Measurements from ENCODE around the gene GPR42. TPM values are rescaled to one million over a fixed set of nuclear protein-coding genes. Genes with fewer than 3 reads are reported as not detected.
"Not testable (repeated sequence)": the region's sequence is repeated elsewhere in the genome, so short reads cannot be mapped to it uniquely, and the experiment has no call there.

The GPR42 gene
- total RNA-seq, 2 donors from 2014 or later: 1.1 to 1.9 TPM

GRCh38 chr19:35350591-35350990 is 20.3 kb upstream of the GPR42 start:
- Mint-ChIP-seq H3K36me3 (ENCODE audit: insufficient read depth in 2 of 2) (no peaks in the 10 kb centered on the region), H3K27me3 (ENCODE audit: low read depth) (no peaks in the 10 kb centered on the region), H3K4me1 (ENCODE audit: low read depth) (peaks cover 63% of the 10 kb centered on the region), H3K9me3 (no peaks in the 10 kb centered on the region), H3K27ac (no peak overlapping the region), H3K4me3 (no peak overlapping the region)
- DNase-seq: no peak
- no peak for ATAC-seq (replicated peaks in 1 of 2)

GRCh38 chr19:35351411-35352176 is 19.3 kb upstream of the GPR42 start:
- DNase-seq (no peak), ATAC-seq (replicated peaks in 1 of 2) (no peak)
- Mint-ChIP-seq H3K4me3 (no peak overlapping the region), H3K9me3 (no peaks in the 10 kb centered on the region), H3K27ac (no peak overlapping the region), H3K4me1 (ENCODE audit: low read depth) (peaks cover 53% of the 10 kb centered on the region), H3K36me3 (ENCODE audit: insufficient read depth in 2 of 2) (no peaks in the 10 kb centered on the region), H3K27me3 (ENCODE audit: low read depth) (no peaks in the 10 kb centered on the region)

- Mint-ChIP-seq H3K9me3 (no peaks in the 10 kb centered on the region), H3K36me3 (ENCODE audit: insufficient read depth in 2 of 2) (no peaks in the 10 kb centered on the region), H3K4me3 (no peak overlapping the region), H3K27ac (no peak overlapping the region), H3K27me3 (ENCODE audit: low read depth) (no peaks in the 10 kb centered on the region), H3K4me1 (ENCODE audit: low read depth) (peaks cover 48% of the 10 kb centered on the region)
- no peak for DNase-seq
- no peak for ATAC-seq (replicated peaks in 1 of 2)
These were observed 18.8 kb upstream of the GPR42 start for GRCh38 chr19:35352177-35352447.

GRCh38 chr19:35352448-35353304 is 18.2 kb upstream of the GPR42 start:
- Mint-ChIP-seq H3K4me3 (peak overlapping the region; percentile 31 to 50), H3K9me3 (no peaks in the 10 kb centered on the region), H3K27me3 (ENCODE audit: low read depth) (no peaks in the 10 kb centered on the region), H3K36me3 (ENCODE audit: insufficient read depth in 2 of 2) (no peaks in the 10 kb centered on the region), H3K4me1 (ENCODE audit: low read depth) (peaks cover 47% of the 10 kb centered on the region), H3K27ac (peak overlapping the region; percentile 5)
- ATAC-seq (replicated peaks in 1 of 2) (peak; percentile 66 to 67), DNase-seq (peak; percentile 74 to 81)

DNA sequence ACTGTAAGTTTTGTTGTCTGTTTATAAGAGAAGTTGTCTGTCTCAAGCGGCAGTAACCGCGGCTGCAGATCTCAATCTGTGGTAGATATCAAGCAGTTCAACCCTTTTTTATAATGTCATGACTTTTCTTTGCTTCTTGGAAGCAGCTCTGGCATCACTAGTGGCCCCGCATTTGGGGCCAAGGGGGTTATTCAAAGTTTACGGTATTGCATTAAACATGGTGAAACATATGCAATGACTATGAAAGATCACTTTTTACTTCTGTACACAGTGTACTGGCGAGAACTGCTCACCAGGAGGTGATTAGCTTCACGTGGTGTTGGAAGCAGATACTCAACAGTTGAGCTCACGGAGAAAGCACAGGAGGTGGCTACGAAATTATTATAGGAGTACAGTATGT is 17.2 kb upstream of the GPR42 start:
- DNase-seq (no peak), ATAC-seq (replicated peaks in 1 of 2) (no peak)
- H3K4me3 Mint-ChIP-seq: no peak overlapping the region
- no peaks in the 10 kb centered on the region for H3K27me3 Mint-ChIP-seq (ENCODE audit: low read depth)
- no peaks in the 10 kb centered on the region for H3K9me3 Mint-ChIP-seq
- H3K27ac Mint-ChIP-seq: no peak overlapping the region
- peaks cover 46% of the 10 kb centered on the region for H3K4me1 Mint-ChIP-seq (ENCODE audit: low read depth)
- peaks cover 0 to 3% of the 10 kb centered on the region in 2 donors for H3K36me3 Mint-ChIP-seq (ENCODE audit: insufficient read depth in 2 of 2)

GRCh38 chr19:35354898-35355297 is 16.0 kb upstream of the GPR42 start:
- Mint-ChIP-seq H3K4me1 (ENCODE audit: low read depth) (peaks cover 33% of the 10 kb centered on the region), H3K4me3 (no peak overlapping the region), H3K9me3 (no peaks in the 10 kb centered on the region), H3K36me3 (ENCODE audit: insufficient read depth in 2 of 2) (peaks cover 0 to 3% of the 10 kb centered on the region in 2 donors), H3K27ac (no peak overlapping the region), H3K27me3 (ENCODE audit: low read depth) (no peaks in the 10 kb centered on the region)
- ATAC-seq (replicated peaks in 1 of 2) (peak; percentile 51 to 76), DNase-seq (no peak)

DNA sequence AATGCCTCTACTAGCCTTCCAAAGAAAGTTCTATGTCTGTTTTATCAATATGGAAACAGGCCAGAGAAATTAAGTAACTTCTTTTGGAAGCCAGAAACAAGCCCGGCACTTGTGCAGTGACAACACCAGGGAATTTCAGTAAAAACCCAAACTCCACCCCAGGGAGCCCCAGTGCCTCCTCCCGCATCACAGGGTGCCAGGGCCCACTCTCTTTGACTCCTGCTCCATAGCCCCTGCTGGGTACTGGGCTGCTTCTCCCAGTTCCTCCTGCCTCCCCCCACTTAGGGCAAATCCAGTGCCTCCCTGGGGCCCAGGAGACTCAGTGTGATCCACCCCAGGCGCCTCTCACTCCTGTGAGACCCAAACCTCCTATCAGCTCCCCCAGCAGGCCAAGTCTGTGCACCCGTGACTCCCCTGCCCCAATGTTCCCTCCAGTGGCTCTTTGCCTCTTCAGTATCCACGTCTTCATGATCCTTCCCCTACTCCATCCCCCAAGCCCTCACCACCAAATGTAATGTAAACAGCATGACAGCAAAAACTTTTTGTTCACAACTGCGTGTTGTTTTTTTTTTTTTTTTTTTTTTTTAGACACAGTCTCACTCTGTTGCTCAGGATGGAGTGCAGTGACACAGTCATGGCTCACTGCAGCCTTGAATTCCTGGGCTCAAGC is 14.9 kb upstream of the GPR42 start:
- Mint-ChIP-seq H3K27ac (no peak overlapping the region), H3K9me3 (no peaks in the 10 kb centered on the region), H3K4me1 (ENCODE audit: low read depth) (peaks cover 29% of the 10 kb centered on the region), H3K36me3 (ENCODE audit: insufficient read depth in 2 of 2) (peaks cover 0 to 3% of the 10 kb centered on the region in 2 donors), H3K27me3 (ENCODE audit: low read depth) (peaks cover 1% of the 10 kb centered on the region), H3K4me3 (no peak overlapping the region)
- DNase-seq (no peak), ATAC-seq (replicated peaks in 1 of 2) (no peak)

GRCh38 chr19:35357867-35358573 is 12.8 kb upstream of the GPR42 start, which contains the start of gene FFAR3:
Gene FFAR3 (plus strand): TSS chr19:35358460. CDS start chr19:35358891, 431 bp downstream.
- peak; percentile 36 to 43 for ATAC-seq (replicated peaks in 1 of 2)
- Mint-ChIP-seq H3K36me3 (ENCODE audit: insufficient read depth in 2 of 2) (peaks cover 0 to 3% of the 10 kb centered on the region in 2 donors), H3K4me1 (ENCODE audit: low read depth) (peaks cover 21% of the 10 kb centered on the region), H3K27ac (peak within 1 kb of the TSS; percentile 77), H3K27me3 (ENCODE audit: low read depth) (peaks cover 12% of the 10 kb centered on the region), H3K4me3 (peak within 1 kb of the TSS; percentile 81 to 88), H3K9me3 (no peaks in the 10 kb centered on the region)
- no peak for DNase-seq

- not testable (repeated sequence) for H3K36me3 Mint-ChIP-seq (ENCODE audit: insufficient read depth in 2 of 2); DNase-seq; H3K27ac Mint-ChIP-seq; ATAC-seq (replicated peaks in 1 of 2); H3K9me3 Mint-ChIP-seq
- Mint-ChIP-seq H3K4me3 (peak overlapping the region; percentile 50 to 63), H3K27me3 (ENCODE audit: low read depth) (peaks cover 12% of the 10 kb centered on the region), H3K4me1 (ENCODE audit: low read depth) (peaks cover 20% of the 10 kb centered on the region)
These were observed 12.0 kb upstream of the GPR42 start for GRCh38 chr19:35358834-35359233.

GRCh38 chr19:35359395-35359794 is 11.5 kb upstream of the GPR42 start:
- H3K4me3 Mint-ChIP-seq; ATAC-seq (replicated peaks in 1 of 2): not testable (repeated sequence)

DNA sequence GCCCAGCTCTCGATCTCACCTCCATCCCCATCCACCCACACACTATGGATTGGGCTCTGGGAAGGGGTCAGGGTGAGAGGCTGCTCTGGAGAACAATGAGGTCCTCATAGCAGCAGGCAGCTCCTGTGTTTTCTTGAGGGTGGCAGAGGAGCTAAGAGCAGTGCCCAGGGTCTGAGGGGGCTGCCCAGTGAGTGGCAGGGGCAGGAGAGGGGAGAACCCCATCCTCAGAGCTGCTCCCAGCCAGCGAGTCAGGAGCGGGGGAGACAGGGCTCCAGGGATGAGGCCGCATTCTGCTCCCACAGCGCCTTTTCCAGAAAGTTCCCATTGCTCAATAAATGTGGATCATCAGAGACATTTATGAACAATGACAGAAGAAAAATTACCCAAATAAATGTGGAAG is 10.8 kb upstream of the GPR42 start:
- peaks cover 16% of the 10 kb centered on the region for H3K4me1 Mint-ChIP-seq (ENCODE audit: low read depth)
- peaks cover 18% of the 10 kb centered on the region for H3K27me3 Mint-ChIP-seq (ENCODE audit: low read depth)
- not testable (repeated sequence) for DNase-seq; H3K9me3 Mint-ChIP-seq; ATAC-seq (replicated peaks in 1 of 2); H3K27ac Mint-ChIP-seq; H3K36me3 Mint-ChIP-seq (ENCODE audit: insufficient read depth in 2 of 2); H3K4me3 Mint-ChIP-seq

More at GRCh38 chr19:35359395-35359794, 11.5 kb upstream of the GPR42 start:
- Mint-ChIP-seq H3K4me1 (ENCODE audit: low read depth) (peaks cover 20% of the 10 kb centered on the region), H3K27me3 (ENCODE audit: low read depth) (peaks cover 12% of the 10 kb centered on the region)
- H3K9me3 Mint-ChIP-seq; H3K36me3 Mint-ChIP-seq (ENCODE audit: insufficient read depth in 2 of 2); H3K27ac Mint-ChIP-seq; DNase-seq: not testable (repeated sequence)

GRCh38 chr19:35360880-35361420 is 9.9 kb upstream of the GPR42 start:
- Mint-ChIP-seq H3K36me3 (ENCODE audit: insufficient read depth in 2 of 2) (peaks cover 0 to 3% of the 10 kb centered on the region in 2 donors), H3K27ac (no peak overlapping the region), H3K27me3 (ENCODE audit: low read depth) (peaks cover 21% of the 10 kb centered on the region), H3K4me3 (no peak overlapping the region), H3K9me3 (no peaks in the 10 kb centered on the region), H3K4me1 (ENCODE audit: low read depth) (peaks cover 13% of the 10 kb centered on the region)
- ATAC-seq (replicated peaks in 1 of 2) (no peak), DNase-seq (no peak)

All from activated T-cell treated with anti-CD3 and anti-CD28 coated beads, Interleukin-2, amount 50 U/mL, for 72 hours (primary cell).